Fibroblast of the aortic adventitia (primary cell): ENCODE data around the gene GINS2. TPM values are rescaled to one million over a fixed set of nuclear protein-coding genes. Genes with fewer than 3 reads are reported as not detected.

Source experiments
- DNase-seq: peaks from one replicate; pipeline ENCODE4 v3.0.0-alpha.2; 2010; ENCODE audit warnings: low read depth
- H3K4me3 ChIP-seq: 2 replicates; pipeline ENCODE4 v1.5.1; 2011; ENCODE audit warnings: low read depth, mild to moderate bottlenecking, control low read depth, low read length, moderate library complexity
- CTCF ChIP-seq: IDR thresholded peaks from 2 replicates; pipeline ENCODE4 v1.5.1; 2011; ENCODE audit warnings: mild to moderate bottlenecking, low read length, control low read depth, inconsistent platforms; ENCODE audit not compliant: insufficient read depth
- total RNA-seq: library from RNA; depleted of rRNA; stranded (reverse); fragments of >200 nt; gene quantifications from 2 replicates; pipeline ENCODE4 v1.2.3, GENCODE V29; 2012; ENCODE audit warnings: low replicate concordance

The GINS2 gene
- total RNA-seq, 1 donor: 19.1 TPM

- DNase-seq: peak; percentile 13
- TF ChIP-seq CTCF: no peak
- H3K4me3 ChIP-seq: no peak overlapping the region
These were observed 36.9 kb downstream of the GINS2 start for GRCh38 chr16:85651629-85652430.

GRCh38 chr16:85650844-85651628 is 37.7 kb downstream of the GINS2 start:
- no peak overlapping the region for H3K4me3 ChIP-seq
- no peak for TF ChIP-seq CTCF
- no peak for DNase-seq

- no peak for DNase-seq
- no peak for TF ChIP-seq CTCF
- no peak overlapping the region for H3K4me3 ChIP-seq
These were observed 38.5 kb downstream of the GINS2 start for GRCh38 chr16:85650135-85650843.

DNA sequence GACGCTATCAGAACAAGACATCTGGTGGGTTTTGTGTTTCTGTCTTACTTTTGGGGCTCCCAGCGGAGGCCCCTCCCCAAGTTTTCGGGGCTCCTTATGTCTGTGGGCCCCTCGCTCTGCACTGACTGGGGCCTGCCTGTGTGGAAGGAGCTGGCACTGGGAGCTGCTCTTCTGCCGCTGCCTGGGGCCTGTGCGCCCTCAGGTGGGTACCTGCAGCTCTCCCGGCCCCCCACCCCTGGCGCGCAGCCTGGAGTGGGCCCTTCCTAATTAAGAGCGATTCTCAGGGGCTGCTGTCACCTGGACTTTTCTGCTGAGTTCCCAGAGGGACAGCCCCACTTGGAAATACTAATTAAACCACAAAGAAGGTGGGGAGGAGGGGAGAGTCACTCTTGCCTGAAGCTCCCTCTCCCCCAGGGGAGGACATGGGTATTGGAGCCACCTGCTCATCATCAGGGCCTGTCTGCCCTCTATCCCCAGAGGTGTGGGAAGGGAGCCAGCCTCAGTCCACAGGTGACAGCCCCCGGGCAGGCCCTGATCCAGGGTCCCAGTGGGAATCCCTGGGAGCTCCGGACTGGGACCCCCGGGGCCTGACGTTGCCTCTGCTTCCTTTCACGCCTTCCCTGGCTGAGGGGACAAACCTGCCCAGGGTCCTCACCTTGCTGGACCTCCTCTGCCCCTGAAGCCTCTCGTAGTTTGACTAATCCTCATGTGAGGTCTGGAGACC is 39.2 kb downstream of the GINS2 start:
- H3K4me3 ChIP-seq: no peak overlapping the region
- TF ChIP-seq CTCF: no peak
- no peak for DNase-seq

DNA sequence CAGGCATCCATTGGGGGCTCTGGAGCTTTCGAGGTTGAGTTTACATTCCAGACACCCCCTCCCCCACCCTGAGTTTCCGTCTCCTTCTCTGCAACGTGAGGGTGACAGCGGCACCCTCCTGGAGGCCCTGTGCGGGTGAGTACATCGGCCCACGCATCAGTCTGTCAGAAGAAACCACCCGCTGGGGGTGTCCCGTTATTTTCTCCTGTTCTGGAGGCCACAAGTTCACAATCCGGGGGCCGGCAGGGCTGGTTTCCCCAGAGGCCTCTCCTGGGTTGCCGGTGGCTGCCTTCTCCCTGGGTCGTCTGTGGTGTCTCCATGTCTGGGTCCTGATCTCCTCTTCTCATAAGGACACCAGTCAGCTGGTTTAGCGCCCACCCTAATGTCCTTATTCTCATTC is 39.9 kb downstream of the GINS2 start:
- H3K4me3 ChIP-seq: no peak overlapping the region
- no peak for TF ChIP-seq CTCF
- no peak for DNase-seq

- no peak overlapping the region for H3K4me3 ChIP-seq
- DNase-seq: no peak
- TF ChIP-seq CTCF: no peak
These were observed 40.6 kb downstream of the GINS2 start for GRCh38 chr16:85648070-85648714.
